Measurements from ENCODE around the gene DNM2. TPM values are rescaled to one million over a fixed set of nuclear protein-coding genes. Genes with fewer than 3 reads are reported as not detected.

Gene DNM2
- total RNA-seq, 3 donors from 2014 or later = 83.1 to 98.6 (median 84.5) TPM

DNA sequence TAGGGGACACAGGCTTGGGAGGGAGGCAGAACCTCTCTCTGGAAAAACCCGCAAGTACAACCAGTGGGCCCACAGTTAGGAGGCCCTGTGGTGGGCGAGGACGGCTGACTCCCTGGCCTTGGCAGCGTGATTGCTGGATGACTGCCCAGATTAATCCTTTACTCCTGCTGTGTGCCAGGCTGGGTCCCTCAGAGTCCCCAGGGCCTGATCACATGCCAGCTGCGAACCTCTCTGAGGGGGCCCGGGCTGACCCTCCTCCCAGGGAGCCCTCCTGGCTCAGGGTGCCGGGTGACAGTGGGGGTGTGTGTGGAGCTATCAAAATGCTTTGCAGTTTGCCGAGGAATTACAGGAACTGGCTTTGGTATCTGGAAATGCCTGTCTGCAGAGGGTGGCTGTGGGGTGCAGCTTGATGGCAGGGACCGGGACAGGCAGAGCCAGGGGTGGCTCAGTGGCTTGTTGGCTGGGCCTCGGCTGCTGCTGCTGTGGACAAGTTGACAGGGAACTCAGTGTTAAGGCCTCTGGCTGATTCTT lies 48.9 kb downstream of the DNM2 start:
- H3K9me3 ChIP-seq = no peaks in the 10 kb centered on the region
- no peaks in the 10 kb centered on the region for H3K36me3 ChIP-seq
- no peak overlapping the region for H3K4me3 ChIP-seq
- H3K27ac ChIP-seq = peak overlapping the region; percentile 60 to 76
- TF ChIP-seq POLR2A (IDR thresholded peaks at IDR 0.05) = no peak
- no peak for TF ChIP-seq POLR2AphosphoS5 (IDR thresholded peaks at IDR 0.05)
- TF ChIP-seq, protein P1, sequence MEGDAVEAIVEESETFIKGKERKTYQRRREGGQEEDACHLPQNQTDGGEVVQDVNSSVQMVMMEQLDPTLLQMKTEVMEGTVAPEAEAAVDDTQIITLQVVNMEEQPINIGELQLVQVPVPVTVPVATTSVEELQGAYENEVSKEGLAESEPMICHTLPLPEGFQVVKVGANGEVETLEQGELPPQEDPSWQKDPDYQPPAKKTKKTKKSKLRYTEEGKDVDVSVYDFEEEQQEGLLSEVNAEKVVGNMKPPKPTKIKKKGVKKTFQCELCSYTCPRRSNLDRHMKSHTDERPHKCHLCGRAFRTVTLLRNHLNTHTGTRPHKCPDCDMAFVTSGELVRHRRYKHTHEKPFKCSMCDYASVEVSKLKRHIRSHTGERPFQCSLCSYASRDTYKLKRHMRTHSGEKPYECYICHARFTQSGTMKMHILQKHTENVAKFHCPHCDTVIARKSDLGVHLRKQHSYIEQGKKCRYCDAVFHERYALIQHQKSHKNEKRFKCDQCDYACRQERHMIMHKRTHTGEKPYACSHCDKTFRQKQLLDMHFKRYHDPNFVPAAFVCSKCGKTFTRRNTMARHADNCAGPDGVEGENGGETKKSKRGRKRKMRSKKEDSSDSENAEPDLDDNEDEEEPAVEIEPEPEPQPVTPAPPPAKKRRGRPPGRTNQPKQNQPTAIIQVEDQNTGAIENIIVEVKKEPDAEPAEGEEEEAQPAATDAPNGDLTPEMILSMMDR (IDR thresholded peaks at IDR 0.05) = no peak
- H3K4me1 ChIP-seq = peaks cover 2 to 13% of the 10 kb centered on the region in 2 donors
- no peaks in the 10 kb centered on the region for H3K27me3 ChIP-seq
- intact Hi-C loops (cut with DNase I; ENCODE audit: low total_unique reads) = loop anchor here (10.0 kb wide), 1 partner anchor 52 kb away; the partner anchor contains the start of gene DNM2
- no peak for DNase-seq (ENCODE audit: low spot score in 2 of 2)

DNA sequence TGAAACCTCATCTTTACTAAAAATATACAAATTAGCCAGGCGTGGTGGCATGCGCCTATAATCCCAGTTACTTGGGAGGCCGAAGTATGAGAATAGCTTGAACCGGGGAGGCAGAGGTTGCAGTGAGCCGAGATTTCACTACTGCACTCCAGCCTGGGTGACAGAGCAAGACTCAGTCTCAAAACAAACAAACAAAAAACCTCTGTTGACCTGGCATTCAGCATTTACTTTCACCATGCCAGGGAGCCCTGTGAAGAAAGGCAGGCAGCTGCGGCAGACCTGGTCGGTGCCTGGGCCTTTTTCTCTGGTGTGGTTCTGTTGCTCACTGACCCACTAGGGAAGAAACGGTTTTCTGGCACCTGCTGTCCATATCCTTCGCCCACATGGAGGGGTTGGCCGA lies 49.8 kb downstream of the DNM2 start:
- no peak for DNase-seq (ENCODE audit: low spot score in 2 of 2)
- Histone ChIP-seq H3K27me3 (no peaks in the 10 kb centered on the region), H3K36me3 (no peaks in the 10 kb centered on the region), H3K4me3 (no peak overlapping the region), H3K27ac (peak overlapping the region in 1 of 2 donors; percentile 54), H3K9me3 (no peaks in the 10 kb centered on the region), H3K4me1 (peaks cover 2 to 13% of the 10 kb centered on the region in 2 donors)
- intact Hi-C loops (cut with DNase I; ENCODE audit: low total_unique reads) = loop anchor here (10.0 kb wide), 1 partner anchor 53 kb away; the partner anchor contains the start of gene DNM2
- TF ChIP-seq POLR2AphosphoS5 (IDR thresholded peaks at IDR 0.05) = no peak
- TF ChIP-seq, protein P1 (IDR thresholded peaks at IDR 0.05) = no peak
- TF ChIP-seq POLR2A (IDR thresholded peaks at IDR 0.05) = no peak

DNA sequence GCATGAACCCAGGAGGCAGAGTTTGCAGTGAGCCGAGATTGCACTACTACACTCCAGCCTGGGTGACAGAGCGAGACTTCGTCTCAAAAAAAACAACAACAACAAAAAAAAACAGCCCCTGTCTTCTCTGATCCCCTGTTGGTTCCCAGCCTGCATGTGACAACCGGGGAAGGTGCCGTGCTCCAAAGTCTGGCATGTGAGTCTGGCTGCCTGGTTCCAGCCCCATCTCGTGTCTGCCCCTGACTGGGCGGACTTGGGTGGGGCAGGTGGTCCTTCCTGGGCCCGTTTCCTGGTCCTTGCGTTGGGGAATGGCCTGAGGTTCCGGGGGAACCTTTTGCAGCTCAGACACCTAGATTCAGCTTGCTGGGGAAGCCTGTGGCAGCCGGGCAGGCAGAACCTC lies 50.5 kb downstream of the DNM2 start:
- Histone ChIP-seq H3K4me3 (no peak overlapping the region), H3K4me1 (peaks cover 2 to 13% of the 10 kb centered on the region in 2 donors), H3K9me3 (no peaks in the 10 kb centered on the region), H3K27me3 (no peaks in the 10 kb centered on the region), H3K36me3 (no peaks in the 10 kb centered on the region), H3K27ac (peak overlapping the region; percentile 21 to 33)
- DNase-seq (ENCODE audit: low spot score in 2 of 2) = no peak
- intact Hi-C loops (cut with DNase I; ENCODE audit: low total_unique reads) = loop anchor here (10.0 kb wide), 1 partner anchor 54 kb away; the partner anchor contains the start of gene DNM2
- TF ChIP-seq, protein P1 (IDR thresholded peaks at IDR 0.05) = no peak
- no peak for TF ChIP-seq POLR2AphosphoS5 (IDR thresholded peaks at IDR 0.05)
- no peak for TF ChIP-seq POLR2A (IDR thresholded peaks at IDR 0.05)

DNA sequence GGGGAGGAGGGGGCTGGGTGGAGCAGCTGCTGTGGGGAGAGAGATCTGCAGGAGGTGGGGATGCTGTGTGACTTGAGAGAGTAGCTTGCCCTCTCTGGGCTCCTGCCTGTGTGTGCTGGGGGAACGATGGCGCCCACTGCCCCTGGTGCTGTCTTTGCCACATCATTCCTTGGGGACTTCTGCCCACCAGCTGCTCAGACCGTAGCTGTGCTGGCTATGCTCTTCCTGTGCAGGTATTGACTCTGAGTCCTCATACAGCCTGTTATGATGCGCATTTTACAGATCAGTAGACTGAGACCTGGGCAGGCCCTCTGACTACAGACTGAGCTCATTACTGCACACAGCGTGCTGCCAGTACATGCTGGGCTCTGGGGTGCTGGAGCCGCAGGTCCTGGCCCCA lies 51.1 kb downstream of the DNM2 start:
- H3K4me3 ChIP-seq = no peak overlapping the region
- no peak for TF ChIP-seq POLR2AphosphoS5 (IDR thresholded peaks at IDR 0.05)
- H3K27me3 ChIP-seq = no peaks in the 10 kb centered on the region
- no peak for DNase-seq (ENCODE audit: low spot score in 2 of 2)
- intact Hi-C loops (cut with DNase I; ENCODE audit: low total_unique reads) = loop anchor here (10.0 kb wide), 1 partner anchor 54 kb away; the partner anchor contains the start of gene DNM2
- H3K9me3 ChIP-seq = no peaks in the 10 kb centered on the region
- H3K27ac ChIP-seq = peak overlapping the region; percentile 33 to 44
- peaks cover 2 to 13% of the 10 kb centered on the region in 2 donors for H3K4me1 ChIP-seq
- H3K36me3 ChIP-seq = no peaks in the 10 kb centered on the region

DNA sequence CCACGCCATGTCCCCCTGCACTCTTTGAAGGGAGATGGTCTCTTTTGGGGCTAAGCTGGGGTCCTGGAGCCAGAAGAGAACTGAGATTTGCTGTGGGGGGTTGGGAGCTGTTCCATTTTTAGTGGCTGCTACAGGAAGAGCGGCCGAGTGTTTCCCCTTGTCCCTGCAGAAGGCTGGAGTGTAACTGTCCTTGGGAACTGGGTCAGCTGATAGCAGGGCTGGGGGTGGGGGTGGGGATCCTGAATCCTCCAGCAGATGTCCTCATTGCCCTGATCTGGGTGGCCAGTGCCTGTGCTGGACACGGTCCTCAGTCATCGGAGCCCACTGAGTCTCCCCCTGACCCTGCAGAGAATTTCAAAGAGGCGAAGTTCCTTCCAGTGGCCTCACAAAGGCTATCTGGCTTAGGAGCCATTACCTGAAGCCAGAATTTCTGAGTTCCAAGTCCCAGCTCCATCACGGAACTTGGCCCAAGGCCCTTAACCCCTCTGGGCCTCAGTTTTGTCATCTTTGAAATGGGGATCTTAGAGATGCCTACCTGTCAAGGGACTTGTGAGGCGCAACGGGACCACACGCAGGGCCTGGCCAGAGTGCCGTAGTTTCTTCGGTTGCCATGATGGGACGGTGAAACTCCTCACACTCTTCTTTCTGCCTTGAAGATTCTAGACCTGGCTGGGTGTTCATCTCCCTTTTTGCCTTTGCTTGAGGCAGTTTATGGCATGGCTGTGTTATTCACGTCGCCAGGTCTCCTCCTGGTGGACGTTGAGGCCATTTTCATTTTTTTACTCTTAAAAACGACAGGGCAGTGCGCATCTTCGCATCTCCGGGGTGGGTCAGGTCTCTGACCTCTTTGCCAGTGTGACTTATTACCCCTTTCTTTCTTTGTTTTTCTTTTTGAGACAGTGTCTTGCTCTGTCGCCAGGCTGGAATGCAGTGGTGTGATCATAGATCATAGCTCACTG lies 51.9 kb downstream of the DNM2 start:
- no peaks in the 10 kb centered on the region for H3K27me3 ChIP-seq
- TF ChIP-seq, protein P1 (IDR thresholded peaks at IDR 0.05) = peak in 2 of 3 donors; percentile 7
- TF ChIP-seq POLR2AphosphoS5 (IDR thresholded peaks at IDR 0.05) = no peak
- no peaks in the 10 kb centered on the region for H3K36me3 ChIP-seq
- DNase-seq (ENCODE audit: low spot score in 2 of 2) = no peak
- peak overlapping the region; percentile 40 to 44 for H3K27ac ChIP-seq
- no peak overlapping the region for H3K4me3 ChIP-seq
- H3K4me1 ChIP-seq = peaks cover 2 to 13% of the 10 kb centered on the region in 2 donors
- intact Hi-C loops (cut with DNase I; ENCODE audit: low total_unique reads) = loop anchor here (10.0 kb wide), 1 partner anchor 55 kb away; the partner anchor contains the start of gene DNM2
- H3K9me3 ChIP-seq = no peaks in the 10 kb centered on the region
